Omental fat pad (tissue), 4 donors: ENCODE measurements around the gene KRTAP6-2. TPM values are rescaled to one million over a fixed set of nuclear protein-coding genes. Genes with fewer than 3 reads are reported as not detected.

Experiments
- ATAC-seq: fragments of 150-250 bp; one replicate; pipeline ENCODE4 v1.9.1; 2016; ENCODE audit warnings: mild to moderate bottlenecking, moderate library complexity; ENCODE audit not compliant: low FRiP score
- DNase-seq: peaks from one replicate; pipeline ENCODE4 v3.0.0-alpha.2; 2019; ENCODE audit warnings: low spot score
- CTCF ChIP-seq, 3 donors: fragments of 450-650 bp; IDR thresholded peaks; one replicate each; pipeline ENCODE4 v1.5.1; 2016 to 2017; ENCODE audit warnings: antibody characterized with exemption in 3 of 3, mild to moderate bottlenecking in 3 of 3, moderate library complexity in 2 of 3
- total RNA-seq, 4 donors: library from RNA; depleted of rRNA; stranded (reverse); fragments of >200 nt; gene quantifications; one replicate each; pipeline ENCODE4 v1.1.0, GENCODE V29; 2016

The KRTAP6-2 gene
- total RNA-seq, 4 donors from 2014 or later: not detected

- no peak for DNase-seq
- no peak for TF ChIP-seq CTCF (IDR thresholded peaks at IDR 0.05)
- no peak for ATAC-seq
Measured at GRCh38 chr21:30612132-30612531, 13.4 kb upstream of the KRTAP6-2 start.

GRCh38 chr21:30605968-30606367 lies 7.3 kb upstream of the KRTAP6-2 start:
- TF ChIP-seq CTCF (IDR thresholded peaks at IDR 0.05): no peak
- DNase-seq (no peak), ATAC-seq (no peak)

GRCh38 chr21:30600787-30601186 lies 2.1 kb upstream of the KRTAP6-2 start, which contains the start of gene KRTAP22-1:
Gene KRTAP22-1, plus strand, starts transcription at chr21:30601087.
- no peak for TF ChIP-seq CTCF (IDR thresholded peaks at IDR 0.05)
- DNase-seq (no peak), ATAC-seq (no peak)

- DNase-seq (no peak), ATAC-seq (no peak)
- no peak for TF ChIP-seq CTCF (IDR thresholded peaks at IDR 0.05)
Measured at GRCh38 chr21:30592140-30592539, 6.6 kb downstream of the KRTAP6-2 start, which contains the start of gene KRTAP6-3. Gene KRTAP6-3, plus strand, starts transcription at chr21:30592440. Its CDS starts 6 bp downstream, at chr21:30592446.

GRCh38 chr21:30590297-30590696 lies 8.4 kb downstream of the KRTAP6-2 start, which contains the start of gene KRTAP22-2:
Gene KRTAP22-2, minus strand, starts transcription at chr21:30590397.
- no peak for TF ChIP-seq CTCF (IDR thresholded peaks at IDR 0.05)

GRCh38 chr21:30582870-30583269 lies 15.8 kb downstream of the KRTAP6-2 start:
- DNase-seq: no peak
- TF ChIP-seq CTCF (IDR thresholded peaks at IDR 0.05): no peak
- no peak for ATAC-seq

More at GRCh38 chr21:30590297-30590696, 8.4 kb downstream of the KRTAP6-2 start, which contains the start of gene KRTAP22-2:
- ATAC-seq: no peak
- DNase-seq: no peak

DNA sequence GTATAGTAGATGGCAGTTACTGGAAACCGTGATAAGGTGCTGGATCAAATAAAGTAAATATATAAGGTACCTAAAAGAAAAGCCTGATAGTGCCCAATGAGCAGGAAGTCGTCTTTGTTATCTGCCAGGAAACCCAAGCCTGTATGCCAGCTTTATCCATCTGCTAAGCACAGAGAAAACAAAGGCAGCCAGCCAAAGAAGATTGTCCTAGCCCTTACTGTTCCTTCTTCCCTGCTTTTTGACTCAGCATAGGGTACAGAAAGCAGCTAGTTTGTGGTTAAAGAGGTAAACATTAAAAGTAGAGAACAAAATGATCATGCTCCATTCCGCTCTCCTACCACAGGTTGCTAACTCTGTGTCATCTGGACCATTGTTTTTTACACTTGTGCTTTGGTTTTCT lies 18.6 kb downstream of the KRTAP6-2 start:
- DNase-seq (no peak), ATAC-seq (no peak)
- TF ChIP-seq CTCF (IDR thresholded peaks at IDR 0.05): no peak
